Measurements from ENCODE around the gene CD19. TPM values are rescaled to one million over a fixed set of nuclear protein-coding genes. Genes with fewer than 3 reads are reported as not detected.
"Not testable (repeated sequence)": the region's sequence is repeated elsewhere in the genome, so short reads cannot be mapped to it uniquely, and the experiment has no call there.

The CD19 gene
- total and polyA plus RNA-seq, 5 donors from 2014 or later = 0.52 to 2.8 TPM; not detected in 3

DNA sequence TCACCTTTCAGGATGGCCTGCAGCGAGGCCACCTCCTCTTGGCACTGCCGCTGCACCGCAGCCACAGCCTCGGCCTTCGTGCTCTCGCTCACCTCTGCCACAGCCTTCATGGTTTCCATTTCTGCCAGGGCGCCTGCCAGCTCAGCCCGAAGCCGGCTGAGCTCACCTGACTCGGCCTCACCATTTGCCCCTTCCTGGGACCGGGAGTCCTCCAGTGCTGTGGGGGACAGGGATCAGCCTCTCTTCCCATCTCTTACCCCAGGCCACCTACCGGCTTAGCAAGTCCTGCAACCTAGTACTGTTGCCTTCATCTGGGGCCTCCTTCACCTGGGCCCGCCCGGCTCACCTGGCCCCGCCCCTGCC lies 7.4 kb upstream of the CD19 start:
- Mint-ChIP-seq H3K27me3 (peaks cover 5% of the 10 kb centered on the region), H3K9me3 (no peaks in the 10 kb centered on the region), H3K36me3 (no peaks in the 10 kb centered on the region), H3K4me3 (peak overlapping the region; percentile 90 to 97 (median 94)), H3K27ac (peak overlapping the region; percentile 88 to 98 (median 96)), H3K4me1 (peaks cover 0 to 26% (median 11%) of the 10 kb centered on the region in 4 donors)
- Histone ChIP-seq H3K36me3 (ENCODE audit: control insufficient read depth, insufficient read depth, low read length) (peaks cover 5% of the 10 kb centered on the region), H3K4me1 (ENCODE audit: control insufficient read depth, insufficient read depth, low read length, poor library complexity, severe bottlenecking) (peaks cover 10% of the 10 kb centered on the region), H3K27ac (ENCODE audit: insufficient read depth, low read length, poor library complexity, severe bottlenecking) (peak overlapping the region; percentile 98), H3K27me3 (ENCODE audit: control insufficient read depth, insufficient read depth, low read length) (no peaks in the 10 kb centered on the region), H3K9me3 (ENCODE audit: control insufficient read depth in 2 of 2, low read length in 2 of 2) (no peaks in the 10 kb centered on the region), H3K4me3 (ENCODE audit: low read depth, low read length) (no peak overlapping the region)
- no peak for DNase-seq
- no peak for ATAC-seq (ENCODE audit: low read depth in 2 of 2)

DNA sequence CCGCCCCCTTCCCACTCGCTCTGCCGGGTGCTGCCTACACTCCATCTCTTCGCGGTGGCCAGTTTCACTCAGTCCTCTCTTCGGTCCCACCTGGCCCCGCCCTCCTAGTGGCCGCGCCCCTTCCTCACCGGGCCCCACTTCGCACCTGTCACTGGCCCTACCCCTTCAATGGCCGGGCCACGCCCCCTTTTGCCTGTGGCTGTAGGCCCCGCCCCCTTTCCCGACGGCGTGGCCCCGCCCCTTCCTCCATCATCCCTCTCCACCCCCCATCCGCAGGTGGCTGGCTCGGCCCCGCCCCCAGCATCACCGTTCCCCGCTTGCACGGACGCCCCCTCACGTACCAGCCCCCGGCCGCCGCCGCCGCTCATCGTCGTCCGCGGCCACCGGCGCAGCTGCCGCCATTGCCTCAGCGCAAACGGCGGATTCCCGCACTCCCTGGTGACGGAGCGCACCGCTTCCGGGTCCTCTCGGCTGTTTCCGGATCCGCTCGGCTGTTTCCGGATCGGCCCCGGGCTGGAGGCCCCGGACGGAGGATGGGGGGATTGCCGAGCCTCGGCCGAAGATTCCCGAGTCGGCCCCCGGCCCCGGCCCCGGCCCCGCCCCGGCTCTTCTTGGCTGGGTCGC lies 6.9 kb upstream of the CD19 start, which contains the start of gene RABEP2:
TSS of gene RABEP2 (minus strand) at position 477 of the 624 bp plus-strand sequence. CDS start at position 402, 75 bp downstream.
- peak; percentile 79 to 81 for ATAC-seq (ENCODE audit: low read depth in 2 of 2)
- H3K4me1 Mint-ChIP-seq = peaks cover 0 to 26% (median 11%) of the 10 kb centered on the region in 4 donors
- no peaks in the 10 kb centered on the region for H3K27me3 ChIP-seq (ENCODE audit: control insufficient read depth, insufficient read depth, low read length)

DNA sequence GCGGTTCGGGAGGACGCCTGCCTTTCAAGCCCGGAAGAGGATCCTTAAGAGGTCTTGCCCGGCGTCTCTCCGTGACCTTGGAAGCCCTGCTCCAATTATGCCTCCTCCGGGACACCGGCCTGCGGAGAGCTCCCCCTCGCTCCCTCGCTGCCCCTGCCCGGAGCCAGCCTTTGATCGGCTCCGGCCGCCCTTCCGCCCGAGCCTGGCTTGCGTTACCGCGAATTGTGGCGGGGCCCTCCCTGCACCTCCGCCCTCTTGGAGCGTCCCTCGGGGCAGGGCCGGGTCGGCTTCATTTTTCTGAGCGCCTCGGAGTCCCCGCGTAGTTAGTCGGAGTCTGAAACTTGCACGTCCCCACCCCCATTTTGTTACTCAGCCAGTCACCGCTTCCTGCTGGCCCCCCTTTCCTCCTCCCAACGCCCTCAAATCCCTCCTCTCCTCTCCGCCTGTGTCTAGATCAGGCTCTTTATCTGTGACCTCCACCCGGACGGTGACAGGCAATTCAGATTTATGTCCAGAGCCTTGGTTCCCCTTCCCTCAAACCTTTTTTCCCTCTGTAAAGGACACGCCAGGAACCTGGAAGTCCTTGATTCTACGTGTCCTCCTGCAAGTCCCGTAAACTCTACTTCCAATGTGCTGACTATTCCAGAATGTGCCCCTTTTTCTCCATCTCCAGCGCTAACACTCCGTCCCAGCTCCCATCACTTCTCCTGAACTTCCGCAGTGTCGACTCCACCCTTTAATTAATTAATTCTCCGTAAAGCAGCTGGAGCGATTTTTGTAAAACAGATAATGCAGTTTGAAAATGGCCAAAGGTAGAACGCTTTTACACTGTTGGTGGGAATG lies 6.2 kb upstream of the CD19 start:
- Histone ChIP-seq H3K27ac (ENCODE audit: insufficient read depth, low read length, poor library complexity, severe bottlenecking) (peak overlapping the region; percentile 98), H3K36me3 (ENCODE audit: control insufficient read depth, insufficient read depth, low read length) (no peaks in the 10 kb centered on the region), H3K9me3 (ENCODE audit: control insufficient read depth in 2 of 2, low read length in 2 of 2) (no peaks in the 10 kb centered on the region), H3K27me3 (ENCODE audit: control insufficient read depth, insufficient read depth, low read length) (no peaks in the 10 kb centered on the region), H3K4me1 (ENCODE audit: control insufficient read depth, insufficient read depth, low read length, poor library complexity, severe bottlenecking) (peaks cover 10% of the 10 kb centered on the region), H3K4me3 (ENCODE audit: low read depth, low read length) (peak overlapping the region; percentile 87)
- DNase-seq (peak; percentile 70 to 91 (median 85)), ATAC-seq (ENCODE audit: low read depth in 2 of 2) (peak; percentile 62 to 70)
- Mint-ChIP-seq H3K36me3 (no peaks in the 10 kb centered on the region), H3K9me3 (no peaks in the 10 kb centered on the region), H3K4me1 (peaks cover 0 to 30% (median 11%) of the 10 kb centered on the region in 4 donors), H3K4me3 (peak overlapping the region; percentile 90 to 97 (median 96)), H3K27me3 (peaks cover 5% of the 10 kb centered on the region), H3K27ac (peak overlapping the region; percentile 96 to 99 (median 99))

More for the DNA sequence above, 6.9 kb upstream of the CD19 start, which contains the start of gene RABEP2:
- Histone ChIP-seq H3K4me1 (ENCODE audit: control insufficient read depth, insufficient read depth, low read length, poor library complexity, severe bottlenecking) (peaks cover 10% of the 10 kb centered on the region), H3K4me3 (ENCODE audit: low read depth, low read length) (peak within 1 kb of the TSS; percentile 87), H3K36me3 (ENCODE audit: control insufficient read depth, insufficient read depth, low read length) (no peaks in the 10 kb centered on the region), H3K9me3 (ENCODE audit: control insufficient read depth in 2 of 2, low read length in 2 of 2) (no peaks in the 10 kb centered on the region), H3K27ac (ENCODE audit: insufficient read depth, low read length, poor library complexity, severe bottlenecking) (peak within 1 kb of the TSS; percentile 98)
- peak; percentile 91 to 95 (median 93) for DNase-seq
- H3K9me3 Mint-ChIP-seq = no peaks in the 10 kb centered on the region
- H3K27me3 Mint-ChIP-seq = peaks cover 5% of the 10 kb centered on the region
- H3K27ac Mint-ChIP-seq = peak within 1 kb of the TSS; percentile 96 to 99 (median 99)
- H3K36me3 Mint-ChIP-seq = no peaks in the 10 kb centered on the region
- H3K4me3 Mint-ChIP-seq = peak within 1 kb of the TSS; percentile 90 to 97 (median 96)

DNA sequence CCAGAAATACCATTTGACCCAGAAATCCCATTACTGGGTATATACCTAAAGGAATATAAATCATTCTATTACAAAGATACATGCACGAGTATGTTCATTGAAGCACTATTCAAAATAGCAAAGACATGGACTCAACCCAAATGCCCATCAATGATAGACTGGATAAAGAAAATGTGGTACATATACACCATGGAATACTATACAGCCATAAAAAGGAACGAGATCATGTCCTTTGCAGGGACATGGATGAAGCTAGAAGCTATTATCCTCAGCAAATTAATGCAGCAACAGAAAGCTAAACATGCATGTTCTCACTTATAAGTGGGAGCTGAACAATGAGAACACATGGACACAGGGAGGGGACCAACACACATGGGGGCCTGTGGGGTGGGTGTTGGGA lies 5.5 kb upstream of the CD19 start:
- H3K36me3 Mint-ChIP-seq; H3K9me3 ChIP-seq (ENCODE audit: control insufficient read depth in 2 of 2, low read length in 2 of 2); H3K27me3 Mint-ChIP-seq; H3K27me3 ChIP-seq (ENCODE audit: control insufficient read depth, insufficient read depth, low read length); DNase-seq; H3K36me3 ChIP-seq (ENCODE audit: control insufficient read depth, insufficient read depth, low read length); H3K9me3 Mint-ChIP-seq; ATAC-seq (ENCODE audit: low read depth in 2 of 2); H3K27ac ChIP-seq (ENCODE audit: insufficient read depth, low read length, poor library complexity, severe bottlenecking): not testable (repeated sequence)
- Mint-ChIP-seq H3K27ac (peak overlapping the region; percentile 96 to 99 (median 99)), H3K4me1 (peaks cover 0 to 35% (median 11%) of the 10 kb centered on the region in 4 donors), H3K4me3 (peak overlapping the region; percentile 90 to 97 (median 96))
- Histone ChIP-seq H3K4me3 (ENCODE audit: low read depth, low read length) (peak overlapping the region; percentile 87), H3K4me1 (ENCODE audit: control insufficient read depth, insufficient read depth, low read length, poor library complexity, severe bottlenecking) (peaks cover 10% of the 10 kb centered on the region)

DNA sequence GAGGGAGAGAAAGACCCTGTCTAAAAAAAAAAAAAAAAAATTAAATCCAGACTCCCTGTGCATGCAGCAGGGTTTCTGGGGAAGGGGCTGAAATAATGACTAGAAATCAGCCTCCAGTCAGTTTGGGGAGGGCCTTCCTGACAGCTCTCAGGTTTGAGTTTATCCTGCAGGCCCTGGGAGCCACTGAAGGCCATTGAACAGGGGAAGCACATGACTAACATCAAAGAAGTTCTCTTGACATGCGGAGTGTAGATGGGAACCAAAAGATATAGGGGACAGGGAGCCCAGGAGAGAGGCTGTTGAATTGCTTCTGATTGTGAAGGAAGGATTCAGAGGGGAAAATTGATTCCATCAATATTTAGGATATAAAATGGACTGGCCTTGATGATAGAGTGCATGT lies 4.0 kb upstream of the CD19 start:
- H3K9me3 Mint-ChIP-seq = no peaks in the 10 kb centered on the region
- H3K36me3 ChIP-seq (ENCODE audit: control insufficient read depth, insufficient read depth, low read length) = no peaks in the 10 kb centered on the region
- no peak overlapping the region for H3K27ac Mint-ChIP-seq
- H3K27me3 ChIP-seq (ENCODE audit: control insufficient read depth, insufficient read depth, low read length) = no peaks in the 10 kb centered on the region
- peaks cover 10% of the 10 kb centered on the region for H3K4me1 ChIP-seq (ENCODE audit: control insufficient read depth, insufficient read depth, low read length, poor library complexity, severe bottlenecking)
- H3K36me3 Mint-ChIP-seq = no peaks in the 10 kb centered on the region
- no peak overlapping the region for H3K27ac ChIP-seq (ENCODE audit: insufficient read depth, low read length, poor library complexity, severe bottlenecking)
- ATAC-seq (ENCODE audit: low read depth in 2 of 2) (no peak), DNase-seq (no peak)
- H3K4me3 Mint-ChIP-seq = peak overlapping the region in 1 of 4 donors; percentile 58
- peaks cover 5% of the 10 kb centered on the region for H3K27me3 Mint-ChIP-seq
- no peaks in the 10 kb centered on the region for H3K9me3 ChIP-seq (ENCODE audit: control insufficient read depth in 2 of 2, low read length in 2 of 2)
- peaks cover 0 to 33% (median 11%) of the 10 kb centered on the region in 4 donors for H3K4me1 Mint-ChIP-seq
- H3K4me3 ChIP-seq (ENCODE audit: low read depth, low read length) = no peak overlapping the region

DNA sequence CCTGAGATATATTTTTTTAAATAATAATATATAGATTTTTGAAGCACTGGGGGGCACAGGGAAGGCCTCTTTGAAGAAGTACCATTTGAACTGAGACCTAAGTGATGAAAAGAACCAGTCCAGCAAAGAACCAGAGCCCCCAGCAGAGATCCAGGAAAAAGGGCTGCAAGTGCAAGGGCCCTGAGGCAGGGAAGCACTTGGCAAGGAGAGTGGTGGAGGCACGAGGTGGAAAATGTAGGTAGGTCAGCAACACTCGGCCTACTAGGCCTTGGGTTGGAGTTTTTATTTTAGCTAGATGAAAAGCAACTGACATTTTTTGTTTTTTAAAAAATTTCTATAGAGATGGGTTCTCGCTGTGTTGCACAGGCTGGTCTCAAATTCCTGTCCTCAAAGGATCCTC lies 1.6 kb upstream of the CD19 start:
- Mint-ChIP-seq H3K27ac (peak overlapping the region in 2 of 3 donors; percentile 59 to 85), H3K9me3 (no peaks in the 10 kb centered on the region), H3K4me1 (peaks cover 0 to 21% (median 13%) of the 10 kb centered on the region in 4 donors), H3K27me3 (no peaks in the 10 kb centered on the region), H3K36me3 (no peaks in the 10 kb centered on the region), H3K4me3 (peak overlapping the region in 1 of 4 donors; percentile 83)
- Histone ChIP-seq H3K27me3 (ENCODE audit: control insufficient read depth, insufficient read depth, low read length) (no peaks in the 10 kb centered on the region), H3K9me3 (ENCODE audit: control insufficient read depth in 2 of 2, low read length in 2 of 2) (no peaks in the 10 kb centered on the region), H3K27ac (ENCODE audit: insufficient read depth, low read length, poor library complexity, severe bottlenecking) (no peak overlapping the region), H3K36me3 (ENCODE audit: control insufficient read depth, insufficient read depth, low read length) (no peaks in the 10 kb centered on the region), H3K4me1 (ENCODE audit: control insufficient read depth, insufficient read depth, low read length, poor library complexity, severe bottlenecking) (peaks cover 5% of the 10 kb centered on the region), H3K4me3 (ENCODE audit: low read depth, low read length) (no peak overlapping the region)
- ATAC-seq (ENCODE audit: low read depth in 2 of 2) (no peak), DNase-seq (no peak)

DNA sequence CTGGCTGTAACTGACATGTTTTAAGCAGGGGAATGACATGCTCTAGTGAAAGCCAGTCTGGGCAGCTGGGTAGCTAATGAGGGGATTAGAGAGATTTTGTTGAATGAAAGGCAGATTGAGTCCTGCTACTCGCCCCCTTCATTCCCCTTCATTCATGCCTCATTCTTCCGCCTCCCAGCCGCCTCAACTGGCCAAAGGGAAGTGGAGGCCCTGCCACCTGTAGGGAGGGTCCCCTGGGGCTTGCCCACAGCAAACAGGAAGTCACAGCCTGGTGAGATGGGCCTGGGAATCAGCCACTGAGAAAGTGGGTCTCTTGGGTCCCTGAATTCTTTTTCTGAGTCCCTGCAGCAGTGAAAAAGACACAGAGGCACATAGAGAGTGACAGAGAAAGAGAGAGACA lies 1.1 kb upstream of the CD19 start:
- no peaks in the 10 kb centered on the region for H3K36me3 ChIP-seq (ENCODE audit: control insufficient read depth, insufficient read depth, low read length)
- H3K4me1 ChIP-seq (ENCODE audit: control insufficient read depth, insufficient read depth, low read length, poor library complexity, severe bottlenecking) = peaks cover 4% of the 10 kb centered on the region
- Mint-ChIP-seq H3K4me1 (peaks cover 0 to 21% (median 13%) of the 10 kb centered on the region in 4 donors), H3K36me3 (no peaks in the 10 kb centered on the region), H3K4me3 (peak overlapping the region in 2 of 4 donors; percentile 21 to 42), H3K27ac (peak overlapping the region in 2 of 3 donors; percentile 84 to 85), H3K9me3 (no peaks in the 10 kb centered on the region), H3K27me3 (no peaks in the 10 kb centered on the region)
- H3K4me3 ChIP-seq (ENCODE audit: low read depth, low read length) = no peak overlapping the region
- H3K9me3 ChIP-seq (ENCODE audit: control insufficient read depth in 2 of 2, low read length in 2 of 2) = no peaks in the 10 kb centered on the region
- ATAC-seq (ENCODE audit: low read depth in 2 of 2) (peak; percentile 17 to 36), DNase-seq (no peak)
- H3K27ac ChIP-seq (ENCODE audit: insufficient read depth, low read length, poor library complexity, severe bottlenecking) = no peak overlapping the region
- H3K27me3 ChIP-seq (ENCODE audit: control insufficient read depth, insufficient read depth, low read length) = no peaks in the 10 kb centered on the region

Measured in CD4-positive, CD25-positive, alpha-beta regulatory T cell (primary cell).